ENCODE results near the gene PDCD7.

The PDCD7 gene

GRCh38 chr15:65067645-65068402 is 65.8 kb downstream of the PDCD7 start, which contains the start of gene RASL12:
TSS of gene RASL12 (minus strand) at chr15:65067991. CDS start at chr15:65067835, 156 bp downstream.
- FAIRE-seq (no peak), DNase-seq (ENCODE audit: insufficient read length) (no peak)
- no peak for TF ChIP-seq POLR2AphosphoS5 (IDR thresholded peaks at IDR 0.05; ENCODE audit: low read depth, low read length)
- no peak for TF ChIP-seq TAF1 (IDR thresholded peaks at IDR 0.05; ENCODE audit: borderline replicate concordance, low read depth, low read length)
- no peak for TF ChIP-seq POLR2A (IDR thresholded peaks at IDR 0.05; ENCODE audit: low read depth, low read length)

Data from GM12892 (cell line).